IPS-18c (cell line): ENCODE measurements around the gene CSF2RB.

ENCODE experiments used
- H3K4me3 ChIP-seq: 2 replicates; pipeline ENCODE4 v1.7.0; 2013; ENCODE audit warnings: low read depth, mild to moderate bottlenecking, low read length, moderate library complexity; ENCODE audit not compliant: insufficient read depth
- H3K9me3 ChIP-seq: one replicate; pipeline ENCODE4 v1.6.1; 2013; ENCODE audit warnings: mild to moderate bottlenecking, low read length, moderate library complexity; ENCODE audit not compliant: control insufficient read depth, insufficient read depth

CSF2RB gene

GRCh38 chr22:36907253-36908195 is 5.9 kb upstream of the CSF2RB start:
- Histone ChIP-seq H3K4me3 (no peak overlapping the region), H3K9me3 (peaks cover 2% of the 10 kb centered on the region)

- Histone ChIP-seq H3K4me3 (no peak overlapping the region), H3K9me3 (no peaks in the 10 kb centered on the region)
Observed at GRCh38 chr22:36910461-36910860, 3.0 kb upstream of the CSF2RB start.

GRCh38 chr22:36911887-36912661 is 1.4 kb upstream of the CSF2RB start:
- no peak overlapping the region for H3K4me3 ChIP-seq
- no peaks in the 10 kb centered on the region for H3K9me3 ChIP-seq

- no peak overlapping the region for H3K4me3 ChIP-seq
- H3K9me3 ChIP-seq, result no peaks in the 10 kb centered on the region
Observed at GRCh38 chr22:36912694-36913426, 568 bp upstream of the CSF2RB start.

- Histone ChIP-seq H3K4me3 (no peak overlapping the region), H3K9me3 (no peaks in the 10 kb centered on the region)
Observed at GRCh38 chr22:36914390-36914752, 943 bp downstream of the CSF2RB start.

- Histone ChIP-seq H3K4me3 (no peak overlapping the region), H3K9me3 (no peaks in the 10 kb centered on the region)
Observed at GRCh38 chr22:36916034-36916433, 2.6 kb downstream of the CSF2RB start.

DNA sequence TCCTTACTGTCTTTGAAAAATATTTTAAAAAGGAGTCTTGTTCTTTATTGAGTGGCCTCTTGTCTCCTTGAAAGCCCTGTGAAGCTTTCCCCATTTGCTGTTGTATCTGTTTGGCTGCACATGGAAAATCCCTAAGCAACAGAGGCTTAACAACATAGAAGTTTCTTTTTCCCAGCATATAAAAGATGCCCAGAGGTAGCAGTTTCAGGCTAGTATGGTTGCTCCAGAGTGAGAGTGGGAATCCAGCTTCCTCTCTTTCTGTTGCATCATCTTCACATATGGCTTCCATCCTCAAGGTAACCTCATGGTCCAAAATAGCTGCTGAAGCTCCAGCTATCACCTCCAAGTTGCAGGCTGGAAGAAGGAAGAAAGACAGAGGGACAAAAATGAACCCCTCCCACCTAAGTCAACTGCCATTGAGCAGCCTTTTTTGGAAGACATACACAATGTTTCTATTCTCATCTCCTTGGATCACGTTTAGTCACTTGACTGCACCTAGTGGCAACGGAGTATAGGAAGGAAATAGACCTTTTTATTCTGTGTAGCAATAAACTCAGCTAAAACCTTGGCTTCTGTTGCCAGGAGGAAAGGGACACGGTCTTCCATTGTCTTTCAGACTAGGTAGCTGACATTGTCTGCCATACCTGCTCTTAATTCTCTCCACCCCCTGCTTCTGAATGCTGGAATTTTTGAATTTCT is 5.3 kb downstream of the CSF2RB start:
- Histone ChIP-seq H3K9me3 (no peaks in the 10 kb centered on the region), H3K4me3 (no peak overlapping the region)

- H3K4me3 ChIP-seq, result no peak overlapping the region
- no peaks in the 10 kb centered on the region for H3K9me3 ChIP-seq
Observed at GRCh38 chr22:36921309-36922104, 8.1 kb downstream of the CSF2RB start.

- Histone ChIP-seq H3K9me3 (no peaks in the 10 kb centered on the region), H3K4me3 (no peak overlapping the region)
Observed at GRCh38 chr22:36922105-36922608, 8.7 kb downstream of the CSF2RB start.

DNA sequence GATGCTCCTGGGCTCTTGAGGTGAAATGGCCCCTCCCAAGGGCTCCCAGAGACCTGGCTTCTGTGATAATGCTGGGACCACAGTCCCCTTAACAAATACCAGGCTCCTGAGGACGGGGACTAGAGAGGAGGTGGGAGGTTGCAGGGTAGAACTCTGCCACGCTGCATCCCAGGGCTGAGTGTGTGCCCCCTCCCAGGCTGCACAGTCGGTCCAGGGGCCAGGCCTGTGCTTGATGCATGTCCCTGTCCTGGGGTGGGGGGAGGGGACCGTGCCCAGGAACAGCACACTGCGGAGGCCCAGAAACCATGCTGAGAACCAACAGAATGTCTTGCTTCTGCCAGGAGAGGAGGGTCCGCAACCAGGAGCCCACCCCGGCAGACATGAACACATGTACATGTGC is 9.3 kb downstream of the CSF2RB start:
- H3K4me3 ChIP-seq, result no peak overlapping the region

DNA sequence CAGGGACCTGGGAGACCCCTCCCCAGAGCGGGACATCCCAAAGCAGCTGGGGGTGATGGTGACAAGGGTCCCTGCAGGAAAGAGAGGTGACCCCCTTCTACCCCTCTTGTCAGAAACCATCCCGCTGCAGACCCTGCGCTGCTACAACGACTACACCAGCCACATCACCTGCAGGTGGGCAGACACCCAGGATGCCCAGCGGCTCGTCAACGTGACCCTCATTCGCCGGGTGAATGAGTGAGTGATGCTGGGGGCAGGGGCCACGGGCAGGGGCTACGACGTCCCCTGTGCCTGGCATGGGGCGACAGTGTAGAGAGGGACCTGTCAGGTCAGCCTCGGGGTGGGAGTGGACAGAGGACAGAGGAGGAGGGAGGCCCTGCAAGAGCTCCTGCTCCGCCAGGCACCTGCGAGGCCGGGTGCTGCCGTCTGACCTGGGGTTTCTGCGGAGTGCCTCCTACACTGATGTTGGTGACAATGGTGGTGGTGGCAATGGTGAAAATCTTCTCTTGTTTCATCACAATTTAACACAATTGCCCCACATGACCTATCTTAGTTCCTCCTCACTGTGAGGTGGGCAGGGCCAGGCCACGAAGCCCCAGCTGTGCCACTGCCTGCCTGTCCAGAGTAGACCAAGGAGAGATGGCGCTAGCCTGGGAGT is 9.8 kb downstream of the CSF2RB start:
- no peaks in the 10 kb centered on the region for H3K9me3 ChIP-seq
- H3K4me3 ChIP-seq, result no peak overlapping the region

More for the DNA sequence above, 9.3 kb downstream of the CSF2RB start:
- H3K9me3 ChIP-seq, result no peaks in the 10 kb centered on the region

GRCh38 chr22:36924151-36924698 is 10.8 kb downstream of the CSF2RB start:
- Histone ChIP-seq H3K4me3 (no peak overlapping the region), H3K9me3 (no peaks in the 10 kb centered on the region)

- H3K4me3 ChIP-seq, result no peak overlapping the region
- H3K9me3 ChIP-seq, result no peaks in the 10 kb centered on the region
Observed at GRCh38 chr22:36925388-36926290, 12.2 kb downstream of the CSF2RB start.

- Histone ChIP-seq H3K9me3 (no peaks in the 10 kb centered on the region), H3K4me3 (no peak overlapping the region)
Observed at GRCh38 chr22:36926309-36926708, 12.9 kb downstream of the CSF2RB start.
